Gastrocnemius medialis (tissue), 4 donors: ENCODE data around the gene AIMP1. TPM values are rescaled to one million over a fixed set of nuclear protein-coding genes. Genes with fewer than 3 reads are reported as not detected.

Experiments
- ATAC-seq, 2 donors: fragments of 150-250 bp; one replicate each; pipeline ENCODE4 v1.9.1; 2016
- DNase-seq, 2 donors: peaks; one replicate each; pipeline ENCODE4 v3.0.0-alpha.2; 2019
- H3K27ac ChIP-seq, 4 donors: fragments of 200-600 bp; sonication (generic); 1 replicate in 1 of 4; 2 replicates in 3 of 4; pipeline ENCODE4 v1.5.1; 2016 to 2018; ENCODE audit warnings: mild to moderate bottlenecking in 2 of 4, moderate library complexity in 1 of 4
- H3K27me3 ChIP-seq, 3 donors: fragments of 200-600 bp; sonication (generic) in 2 of 3; 1 replicate in 1 of 3; 2 replicates in 2 of 3; pipeline versions ENCODE4 v1.5.1 to v1.6.0; 2016 to 2019; ENCODE audit warnings: mild to moderate bottlenecking in 1 of 3, moderate library complexity in 1 of 3
- H3K36me3 ChIP-seq, 2 donors: fragments of 200-600 bp; sonication (generic) in 1 of 2; one replicate each; pipeline ENCODE4 v1.5.1; 2017 to 2018
- H3K4me1 ChIP-seq, 2 donors: fragments of 200-600 bp; sonication (generic) in 1 of 2; one replicate each; pipeline ENCODE4 v1.5.1; 2016 to 2017; ENCODE audit warnings: mild to moderate bottlenecking in 2 of 2
- H3K4me3 ChIP-seq, 4 donors: fragments of 200-600 bp; sonication (generic) in 3 of 4; 1 replicate in 1 of 4; 2 replicates in 3 of 4; pipeline ENCODE4 v1.5.1; 2016 to 2019; ENCODE audit warnings: mild to moderate bottlenecking in 2 of 4
- H3K9me3 ChIP-seq, 3 donors: fragments of 200-600 bp; sonication (generic) in 2 of 3; 1 replicate in 1 of 3; 2 replicates in 2 of 3; pipeline ENCODE4 v1.5.1; 2016 to 2019
- POLR2A ChIP-seq, 2 donors: fragments of 450-650 bp; IDR thresholded peaks; one replicate each; pipeline ENCODE4 v1.6.1; 2017; ENCODE audit warnings: antibody characterized with exemption in 2 of 2, mild to moderate bottlenecking in 2 of 2, moderate library complexity in 2 of 2
- in situ Hi-C, 4 donors: fragments of 200-750 bp; cut with MboI; loops; one replicate each; pipeline versions ENCODE4 v1.15.0 to v1.8.0; 2017; ENCODE audit warnings: low sequenced_read_pairs in 4 of 4
- intact Hi-C: fragments of 100-400 bp; cut with DNase I; formaldehyde crosslinking; loops from one replicate; pipeline ENCODE4 v1.15.1; 2023; ENCODE audit warnings: low total_unique reads
- total RNA-seq, 4 donors: library from RNA; depleted of rRNA; stranded (reverse); fragments of >200 nt; gene quantifications; one replicate each; pipeline versions ENCODE4 v1.1.0 to v1.2.3, GENCODE V29; 2016
- TF ChIP-seq, protein P1 (sequence below), 5 experiments: fragments of 450-650 bp in 3 of 5; fragments of 200-600 bp in 2 of 5; sonication (generic) in 2 of 5; IDR thresholded peaks in 4 of 5; conservative IDR thresholded peaks in 1 of 5; 1 replicate in 4 of 5; 2 replicates in 1 of 5; pipeline ENCODE4 v1.5.1; 2016 to 2019; ENCODE audit warnings: antibody characterized with exemption in 5 of 5, mild to moderate bottlenecking in 3 of 5, moderate library complexity in 3 of 5

AIMP1 gene
- total RNA-seq = 10 to 100 TPM; 23.2 to 30.0 (median 27.4) TPM

DNA sequence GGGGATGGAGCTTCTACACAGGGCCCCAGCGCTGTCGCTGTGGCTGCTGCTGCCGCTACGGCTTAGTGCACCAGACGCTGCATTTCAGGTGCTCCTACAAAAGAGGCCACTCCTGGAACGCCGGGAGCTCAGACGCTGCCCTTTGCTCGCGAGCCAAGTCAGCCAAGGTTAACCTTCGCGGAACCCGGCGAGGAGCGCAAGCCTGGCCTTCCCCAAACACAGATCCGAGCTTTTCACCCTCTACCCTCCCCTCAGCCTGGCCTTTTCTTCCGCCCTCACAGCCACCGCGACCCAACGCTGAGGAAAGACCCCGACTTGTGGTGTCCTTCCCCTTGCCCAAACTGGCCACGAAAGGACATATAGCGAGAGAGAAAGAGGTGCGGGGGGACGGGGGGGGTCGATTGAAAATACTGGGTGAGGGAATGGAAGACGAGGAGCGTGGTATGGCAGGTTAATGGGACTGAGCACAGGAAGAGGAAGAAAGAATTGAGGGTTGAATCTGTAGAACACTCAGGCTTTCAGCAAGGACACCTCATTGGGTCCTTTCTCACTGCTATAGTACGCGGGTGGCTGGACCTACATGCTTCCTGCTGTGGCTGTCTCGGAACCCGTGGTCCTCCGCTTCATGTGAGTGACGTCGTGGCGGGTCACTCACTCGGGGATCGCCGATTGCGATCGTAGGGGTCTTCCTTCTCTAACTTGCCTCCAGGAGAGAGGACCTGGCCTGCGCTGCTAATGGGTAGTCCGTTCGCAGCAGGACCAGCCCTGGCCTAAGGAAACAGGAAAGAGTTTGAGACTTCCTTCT, at the start of gene AIMP1, which contains the start of gene TBCK:
Gene AIMP1, plus strand, starts transcription at position 583 of the 805 bp plus-strand sequence. CDS start 8,460 bp downstream, outside the sequence.
Gene TBCK, minus strand, starts transcription at position 242 of the 805 bp plus-strand sequence. CDS start 7,249 bp downstream, outside the sequence.
- intact Hi-C loops = loop anchor here (1.0 to 5.0 kb wide), 2 partner anchors 608 to 1406 kb away; partner anchors contain the start of genes GSTCD, INTS12 and PAPSS1
- H3K4me1 ChIP-seq = peaks cover 30 to 38% of the 10 kb centered on the region in 2 donors
- in situ Hi-C loops = no loop called here

DNA sequence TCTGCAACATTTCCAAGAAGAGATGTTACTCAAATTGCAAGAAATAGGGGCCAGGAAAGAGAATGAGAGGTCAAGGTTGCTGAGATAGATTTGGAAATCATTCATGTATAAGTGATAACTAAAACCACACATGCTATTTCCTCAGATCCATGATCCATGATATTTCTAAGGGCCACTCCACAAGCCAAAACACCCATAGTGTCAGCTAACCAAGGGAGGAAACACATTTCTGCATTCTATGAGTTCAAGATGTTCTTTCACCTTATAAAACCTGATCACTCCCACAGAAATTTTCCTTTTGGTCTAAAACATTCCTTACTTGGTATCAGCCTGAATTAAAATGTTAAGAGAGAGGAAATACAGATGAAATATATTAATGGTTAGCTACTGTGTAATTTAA, 47.6 kb upstream of the AIMP1 start:
- TF ChIP-seq, protein P1, sequence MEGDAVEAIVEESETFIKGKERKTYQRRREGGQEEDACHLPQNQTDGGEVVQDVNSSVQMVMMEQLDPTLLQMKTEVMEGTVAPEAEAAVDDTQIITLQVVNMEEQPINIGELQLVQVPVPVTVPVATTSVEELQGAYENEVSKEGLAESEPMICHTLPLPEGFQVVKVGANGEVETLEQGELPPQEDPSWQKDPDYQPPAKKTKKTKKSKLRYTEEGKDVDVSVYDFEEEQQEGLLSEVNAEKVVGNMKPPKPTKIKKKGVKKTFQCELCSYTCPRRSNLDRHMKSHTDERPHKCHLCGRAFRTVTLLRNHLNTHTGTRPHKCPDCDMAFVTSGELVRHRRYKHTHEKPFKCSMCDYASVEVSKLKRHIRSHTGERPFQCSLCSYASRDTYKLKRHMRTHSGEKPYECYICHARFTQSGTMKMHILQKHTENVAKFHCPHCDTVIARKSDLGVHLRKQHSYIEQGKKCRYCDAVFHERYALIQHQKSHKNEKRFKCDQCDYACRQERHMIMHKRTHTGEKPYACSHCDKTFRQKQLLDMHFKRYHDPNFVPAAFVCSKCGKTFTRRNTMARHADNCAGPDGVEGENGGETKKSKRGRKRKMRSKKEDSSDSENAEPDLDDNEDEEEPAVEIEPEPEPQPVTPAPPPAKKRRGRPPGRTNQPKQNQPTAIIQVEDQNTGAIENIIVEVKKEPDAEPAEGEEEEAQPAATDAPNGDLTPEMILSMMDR (IDR thresholded peaks at IDR 0.05 in 4 of 5, conservative IDR thresholded peaks at IDR 0.05 in 1 of 5) = no peak
- TF ChIP-seq POLR2A (IDR thresholded peaks at IDR 0.05) = no peak
- no peaks in the 10 kb centered on the region for H3K36me3 ChIP-seq
- H3K9me3 ChIP-seq = no peaks in the 10 kb centered on the region
- peaks cover 0 to 6% of the 10 kb centered on the region in 2 donors for H3K4me1 ChIP-seq
- intact Hi-C loops = loop anchor here (5.0 kb wide), 1 partner anchor 234 kb away; no protein-coding TSS in a partner anchor
- ATAC-seq = no peak
- in situ Hi-C loops = no loop called here
- no peaks in the 10 kb centered on the region for H3K27me3 ChIP-seq
- no peak for DNase-seq
- H3K4me3 ChIP-seq = no peak overlapping the region
- H3K27ac ChIP-seq = no peak overlapping the region

More for the DNA sequence above, at the start of gene AIMP1, which contains the start of gene TBCK:
- Histone ChIP-seq H3K27ac (peak within 1 kb of the TSS; percentile 89 to 97 (median 96)), H3K9me3 (no peaks in the 10 kb centered on the region), H3K4me3 (peak within 1 kb of the TSS; percentile 89 to 94 (median 91)), H3K36me3 (peaks cover 0 to 8% of the 10 kb centered on the region in 2 donors), H3K27me3 (no peaks in the 10 kb centered on the region)
- peak; percentile 86 to 87 for DNase-seq
- peak; percentile 62 to 76 for TF ChIP-seq POLR2A (IDR thresholded peaks at IDR 0.05)
- TF ChIP-seq, protein P1 (IDR thresholded peaks at IDR 0.05 in 4 of 5, conservative IDR thresholded peaks at IDR 0.05 in 1 of 5) = no peak
- ATAC-seq = peak; percentile 96 to 97

DNA sequence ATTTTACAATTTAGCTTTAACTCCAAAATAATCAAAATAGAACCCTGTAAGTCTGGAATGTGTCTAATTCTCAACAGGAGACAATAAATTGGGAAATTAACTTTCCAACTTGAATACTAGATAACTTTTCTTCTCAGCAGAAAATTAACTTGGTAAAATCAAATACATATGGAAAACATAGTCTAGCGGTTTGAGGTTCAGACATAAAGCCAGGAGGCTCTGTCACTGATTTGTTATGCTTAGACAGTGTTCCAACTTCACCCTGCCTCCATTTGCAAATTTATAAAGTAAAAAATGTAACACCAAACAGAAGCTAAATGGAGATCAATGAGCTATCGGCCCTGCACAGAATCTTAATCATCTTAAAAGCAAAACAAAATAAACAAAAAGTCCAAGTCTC, 46.6 kb upstream of the AIMP1 start:
- DNase-seq (no peak), ATAC-seq (no peak)
- peaks cover 0 to 5% of the 10 kb centered on the region in 2 donors for H3K36me3 ChIP-seq
- H3K9me3 ChIP-seq = no peaks in the 10 kb centered on the region
- intact Hi-C loops (loop anchor here (5.0 kb wide), 1 partner anchor 233 kb away; no protein-coding TSS in a partner anchor), in situ Hi-C loops (no loop called here)
- H3K27me3 ChIP-seq = no peaks in the 10 kb centered on the region
- no peak overlapping the region for H3K4me3 ChIP-seq
- no peak overlapping the region for H3K27ac ChIP-seq
- H3K4me1 ChIP-seq = peaks cover 0 to 6% of the 10 kb centered on the region in 2 donors
- TF ChIP-seq, protein P1 (IDR thresholded peaks at IDR 0.05 in 4 of 5, conservative IDR thresholded peaks at IDR 0.05 in 1 of 5) = no peak
- no peak for TF ChIP-seq POLR2A (IDR thresholded peaks at IDR 0.05)

DNA sequence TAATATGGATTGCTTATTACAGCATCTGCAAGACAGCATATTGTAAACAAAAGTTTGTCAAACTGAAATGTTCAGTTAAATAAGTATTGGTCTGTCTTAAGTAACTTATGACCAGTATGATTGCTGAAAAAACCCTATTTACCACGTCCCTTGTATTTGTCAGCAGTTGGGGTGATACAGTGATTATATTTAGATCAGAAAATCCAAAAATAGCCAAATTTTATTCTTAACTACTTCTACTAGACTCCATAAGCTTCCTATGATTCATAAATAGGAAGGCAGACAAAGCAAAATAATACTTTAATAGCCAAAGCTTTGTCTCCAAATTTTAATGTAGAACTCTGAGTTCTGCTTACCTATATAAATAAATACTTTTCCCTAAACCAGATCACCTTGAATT, 45.6 kb upstream of the AIMP1 start:
- no peak for ATAC-seq
- Histone ChIP-seq H3K4me1 (peaks cover 0 to 6% of the 10 kb centered on the region in 2 donors), H3K36me3 (peaks cover 0 to 6% of the 10 kb centered on the region in 2 donors), H3K4me3 (no peak overlapping the region), H3K9me3 (no peaks in the 10 kb centered on the region), H3K27ac (no peak overlapping the region), H3K27me3 (no peaks in the 10 kb centered on the region)
- no peak for DNase-seq
- TF ChIP-seq, protein P1 (IDR thresholded peaks at IDR 0.05 in 4 of 5, conservative IDR thresholded peaks at IDR 0.05 in 1 of 5) = no peak
- no peak for TF ChIP-seq POLR2A (IDR thresholded peaks at IDR 0.05)
- in situ Hi-C loops = no loop called here
- intact Hi-C loops = no loop called here
